CD4-positive, alpha-beta memory T cell (primary cell): ENCODE results near the gene CDC27. TPM values are rescaled to one million over a fixed set of nuclear protein-coding genes. Genes with fewer than 3 reads are reported as not detected.

Source experiments
- CTCF ChIA-PET: fragments of 350-600 bp; sonication (Branson Sonifier 250); formaldehyde crosslinking; loops from one replicate; lab custom pipeline; 2021; ENCODE audit warnings: inconsistent platforms; ENCODE audit not compliant: partially characterized antibody; lab: Charles Lee
- POLR2A ChIA-PET: fragments of 350-600 bp; sonication (Branson Sonifier 250); formaldehyde crosslinking; loops from one replicate; lab custom pipeline; 2021; ENCODE audit not compliant: partially characterized antibody; lab: Charles Lee
- DNase-seq, 5 donors: peaks; one replicate each; pipeline versions ENCODE4 v3.0.0 to v3.0.0-alpha.2; 2020 to 2022; ENCODE audit warnings: mixed read lengths in 1 of 5
- H3K27ac ChIP-seq: one replicate; pipeline ENCODE4 v1.7.0; 2013; ENCODE audit warnings: low read depth, low read length
- H3K27me3 ChIP-seq: 2 replicates; pipeline ENCODE4 v1.7.0; 2013; ENCODE audit warnings: mild to moderate bottlenecking, low read length, moderate library complexity; ENCODE audit not compliant: insufficient read depth
- H3K36me3 ChIP-seq: 2 replicates; pipeline ENCODE4 v1.7.0; 2013; ENCODE audit warnings: mild to moderate bottlenecking, low read length, moderate library complexity; ENCODE audit not compliant: insufficient read depth
- H3K4me1 ChIP-seq: 2 replicates; pipeline ENCODE4 v1.7.0; 2013; ENCODE audit warnings: mild to moderate bottlenecking, low read length, moderate library complexity; ENCODE audit not compliant: insufficient read depth
- H3K4me3 ChIP-seq, 2 donors: one replicate each; pipeline ENCODE4 v1.7.0; 2013; ENCODE audit warnings: low read length in 2 of 2, mild to moderate bottlenecking in 1 of 2
- H3K9me3 ChIP-seq, 2 donors: one replicate each; pipeline ENCODE4 v1.7.0; 2013; ENCODE audit warnings: low read length in 2 of 2, control low read depth in 1 of 2; ENCODE audit not compliant: control insufficient read depth in 1 of 2
- H3K27ac Mint-ChIP-seq, 7 donors: one replicate each; pipeline ENCODE4 v1.8.0; 2020 to 2021; ENCODE audit warnings: mixed read lengths in 7 of 7, mild to moderate bottlenecking in 6 of 7, inconsistent platforms in 3 of 7, moderate library complexity in 3 of 7
- H3K27me3 Mint-ChIP-seq, 2 donors: one replicate each; pipeline ENCODE4 v1.8.0; 2020 to 2021; ENCODE audit warnings: mixed read lengths in 2 of 2
- H3K36me3 Mint-ChIP-seq, 2 donors: one replicate each; pipeline ENCODE4 v1.8.0; 2020 to 2021; ENCODE audit warnings: mixed read lengths in 2 of 2, inconsistent platforms in 1 of 2, mild to moderate bottlenecking in 1 of 2
- H3K4me1 Mint-ChIP-seq, 4 donors: one replicate each; pipeline ENCODE4 v1.8.0; 2020 to 2021; ENCODE audit warnings: mixed read lengths in 4 of 4, mild to moderate bottlenecking in 1 of 4
- H3K4me3 Mint-ChIP-seq, 8 donors: one replicate each; pipeline ENCODE4 v1.8.0; 2020 to 2021; ENCODE audit warnings: mixed read lengths in 8 of 8, mild to moderate bottlenecking in 7 of 8, moderate library complexity in 6 of 8, inconsistent platforms in 3 of 8
- H3K9me3 Mint-ChIP-seq, 8 donors: one replicate each; pipeline ENCODE4 v1.8.0; 2020 to 2021; ENCODE audit warnings: mixed read lengths in 8 of 8, mild to moderate bottlenecking in 5 of 8, inconsistent platforms in 3 of 8, moderate library complexity in 1 of 8
- intact Hi-C: fragments of 100-400 bp; cut with micrococcal nuclease; formaldehyde crosslinking; loops from one replicate; pipeline ENCODE4 v1.15.1; 2023
- polyA plus RNA-seq, 2 donors: library from polyadenylated mRNA; unstranded; fragments of 300-500 nt; fragmentation: Illumina TruSeq; gene quantifications; one replicate each; pipeline ENCODE4 v1.2.3, GENCODE V29; 2021
- total RNA-seq, 2 experiments: library from RNA; stranded (reverse); gene quantifications; one replicate each; pipeline ENCODE4 v1.2.3, GENCODE V29; 2021

CDC27 gene
- total and polyA plus RNA-seq, 4 experiments from 2014 or later: 60.2 to 104 (median 68.8) TPM

DNA sequence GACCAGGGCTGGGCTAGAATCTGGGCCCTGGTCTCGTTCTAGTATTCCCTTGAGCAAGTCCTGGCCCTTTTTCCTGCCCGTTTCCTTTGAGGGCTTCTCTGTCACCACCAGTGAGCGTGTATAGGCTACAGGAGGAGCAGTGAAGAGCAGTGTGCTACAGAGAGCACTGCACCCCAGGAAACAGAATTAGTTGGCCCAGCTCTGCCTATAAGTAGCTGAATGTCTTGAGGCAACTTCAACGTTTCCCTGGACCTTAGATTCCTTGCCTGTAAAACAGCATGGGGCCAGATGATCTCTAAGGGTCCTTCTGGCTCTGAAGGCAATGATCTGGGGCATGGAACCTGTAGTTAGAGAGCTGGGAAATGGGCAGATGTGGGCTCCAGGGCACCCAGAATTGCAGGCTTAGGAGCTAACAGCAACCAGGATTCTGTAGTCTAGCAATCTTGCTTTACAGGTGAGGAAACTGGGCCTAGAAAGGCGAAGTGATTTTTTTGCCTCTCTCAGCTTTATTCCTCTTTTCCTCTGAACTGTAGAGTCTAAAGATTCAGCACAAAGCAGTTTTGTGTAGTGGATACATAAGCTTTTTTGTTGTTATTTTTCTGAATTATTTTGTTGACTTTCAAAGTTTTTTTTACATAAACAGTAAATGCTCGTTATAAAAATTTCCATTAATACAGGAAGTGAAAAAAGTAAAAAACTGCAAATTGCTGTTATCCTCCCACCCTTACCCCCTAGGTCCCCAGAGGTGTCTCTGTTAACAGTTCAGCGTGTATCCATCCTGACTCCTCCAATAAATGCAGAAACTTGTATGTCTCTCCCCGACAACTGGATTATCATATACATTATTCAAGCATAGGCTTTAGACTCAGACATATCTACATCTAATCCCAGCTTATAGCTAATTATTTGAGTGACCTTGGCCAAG lies 18.3 kb upstream of the CDC27 start:
- Histone ChIP-seq H3K36me3 (no peaks in the 10 kb centered on the region), H3K4me3 (no peak overlapping the region), H3K27ac (peak overlapping the region; percentile 21), H3K4me1 (peaks cover 57% of the 10 kb centered on the region), H3K27me3 (no peaks in the 10 kb centered on the region), H3K9me3 (no peaks in the 10 kb centered on the region)
- H3K4me1 Mint-ChIP-seq: peaks cover 41 to 64% (median 51%) of the 10 kb centered on the region in 4 donors
- ChIA-PET POLR2A (interaction anchor here (1.5 to 7.0 kb wide), 4 partner anchors 10 to 442 kb away, joined by 3 to 98 read pairs (median 6); partner anchors contain the start of genes CDC27 and KPNB1), CTCF (interaction anchor here (0.7 to 2.9 kb wide), 7 partner anchors 8 to 409 kb away, joined by 3 to 11 read pairs (median 4); partner anchors contain the start of gene CDC27)
- no peak for DNase-seq
- intact Hi-C loops: no loop called here
- peak overlapping the region in 3 of 8 donors; percentile 32 to 89 (median 41) for H3K4me3 Mint-ChIP-seq
- peak overlapping the region; percentile 88 to 97 (median 94) for H3K27ac Mint-ChIP-seq
- H3K9me3 Mint-ChIP-seq: no peaks in the 10 kb centered on the region
- H3K27me3 Mint-ChIP-seq: no peaks in the 10 kb centered on the region
- no peaks in the 10 kb centered on the region for H3K36me3 Mint-ChIP-seq

- H3K27ac Mint-ChIP-seq: peak overlapping the region; percentile 93 to 97 (median 95)
- H3K27me3 Mint-ChIP-seq: no peaks in the 10 kb centered on the region
- Histone ChIP-seq H3K4me1 (peaks cover 58% of the 10 kb centered on the region), H3K9me3 (no peaks in the 10 kb centered on the region), H3K27ac (peak overlapping the region; percentile 70), H3K36me3 (no peaks in the 10 kb centered on the region), H3K4me3 (peak overlapping the region; percentile 24 to 54), H3K27me3 (no peaks in the 10 kb centered on the region)
- H3K4me1 Mint-ChIP-seq: peaks cover 42 to 67% (median 55%) of the 10 kb centered on the region in 4 donors
- CTCF ChIA-PET: interaction anchor here (1.1 to 2.1 kb wide), 5 partner anchors 12 to 263 kb away, joined by 4 to 7 read pairs (median 4); no protein-coding TSS in a partner anchor
- intact Hi-C loops: loop anchor here (1.0 kb wide), 3 partner anchors 12 to 24 kb away; partner anchors contain the start of gene CDC27
- H3K9me3 Mint-ChIP-seq: no peaks in the 10 kb centered on the region
- H3K36me3 Mint-ChIP-seq: no peaks in the 10 kb centered on the region
- POLR2A ChIA-PET: interaction anchor here (0.7 to 7.0 kb wide), 15 partner anchors 10 to 410 kb away, joined by 3 to 98 read pairs (median 4); partner anchors contain the start of genes CDC27 and EFCAB13
- H3K4me3 Mint-ChIP-seq: peak overlapping the region; percentile 79 to 89 (median 86)
- DNase-seq: peak; percentile 69 to 87 (median 80)
These were observed 16.4 kb upstream of the CDC27 start for GRCh38 chr17:47205419-47205963.

- ChIA-PET POLR2A (interaction anchor here (0.7 to 7.0 kb wide), 17 partner anchors 9 to 411 kb away, joined by 3 to 98 read pairs (median 4); partner anchors contain the start of genes CDC27 and EFCAB13), CTCF (interaction anchor here (1.1 to 2.0 kb wide), 3 partner anchors 16 to 26 kb away, joined by 4 to 7 read pairs (median 5); no protein-coding TSS in a partner anchor)
- H3K9me3 ChIP-seq: no peaks in the 10 kb centered on the region
- no peaks in the 10 kb centered on the region for H3K27me3 Mint-ChIP-seq
- H3K36me3 ChIP-seq: no peaks in the 10 kb centered on the region
- no peaks in the 10 kb centered on the region for H3K36me3 Mint-ChIP-seq
- intact Hi-C loops: loop anchor here (1.0 kb wide), 3 partner anchors 12 to 24 kb away; partner anchors contain the start of gene CDC27
- H3K4me3 Mint-ChIP-seq: peak overlapping the region; percentile 79 to 89 (median 86)
- H3K27me3 ChIP-seq: no peaks in the 10 kb centered on the region
- H3K27ac ChIP-seq: peak overlapping the region; percentile 70
- H3K27ac Mint-ChIP-seq: peak overlapping the region; percentile 93 to 97 (median 95)
- peaks cover 47 to 73% (median 62%) of the 10 kb centered on the region in 4 donors for H3K4me1 Mint-ChIP-seq
- peaks cover 64% of the 10 kb centered on the region for H3K4me1 ChIP-seq
- H3K4me3 ChIP-seq: peak overlapping the region; percentile 24 to 54
- DNase-seq: peak; percentile 45 to 79 (median 48)
- no peaks in the 10 kb centered on the region for H3K9me3 Mint-ChIP-seq
These were observed 15.8 kb upstream of the CDC27 start for GRCh38 chr17:47204722-47205418.

DNA sequence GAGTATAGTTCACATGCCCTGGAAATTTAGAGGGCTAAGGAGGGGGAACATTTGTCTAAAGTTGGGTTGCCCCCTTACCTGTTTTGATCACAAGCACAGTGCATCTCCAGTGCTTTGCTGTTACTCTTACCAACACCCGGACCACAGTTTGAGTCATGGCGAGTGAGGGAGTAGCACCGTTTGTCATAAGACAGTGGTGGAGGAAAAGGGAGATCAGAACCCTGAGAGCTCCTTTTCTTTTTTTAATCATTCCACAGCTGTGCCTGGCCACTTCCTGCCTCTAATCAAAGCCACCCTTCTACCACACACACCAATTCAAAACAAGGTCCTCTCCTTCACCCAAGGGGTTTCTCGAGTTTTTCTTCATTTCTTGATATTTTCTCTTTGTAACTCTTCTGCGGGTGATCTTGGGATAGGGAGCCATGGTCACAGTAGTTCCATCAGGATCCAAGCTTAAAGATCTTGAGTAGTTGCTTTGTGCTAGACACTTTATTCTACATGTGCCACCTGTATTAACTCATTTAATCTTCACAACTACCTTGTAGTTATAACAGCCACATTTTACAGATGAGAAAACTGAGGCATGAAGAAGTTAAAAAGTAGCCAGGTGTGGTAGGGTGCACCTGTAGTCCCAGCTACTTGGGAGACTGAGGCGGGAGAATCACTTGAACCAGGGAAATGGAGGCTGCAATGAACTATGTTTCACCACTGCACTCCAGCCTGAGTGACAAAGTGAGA lies 15.1 kb upstream of the CDC27 start:
- H3K27ac Mint-ChIP-seq: peak overlapping the region; percentile 93 to 97 (median 95)
- no peaks in the 10 kb centered on the region for H3K36me3 Mint-ChIP-seq
- Histone ChIP-seq H3K27me3 (no peaks in the 10 kb centered on the region), H3K36me3 (no peaks in the 10 kb centered on the region), H3K4me3 (peak overlapping the region; percentile 24 to 54), H3K9me3 (no peaks in the 10 kb centered on the region), H3K4me1 (peaks cover 71% of the 10 kb centered on the region), H3K27ac (peak overlapping the region; percentile 70)
- peak; percentile 43 to 84 (median 52) for DNase-seq
- H3K4me1 Mint-ChIP-seq: peaks cover 46 to 75% (median 62%) of the 10 kb centered on the region in 4 donors
- no peaks in the 10 kb centered on the region for H3K9me3 Mint-ChIP-seq
- ChIA-PET CTCF (interaction anchor here (1.1 to 1.3 kb wide), 3 partner anchors 17 to 25 kb away, joined by 3 to 5 read pairs (median 4); no protein-coding TSS in a partner anchor), POLR2A (interaction anchor here (0.7 to 7.0 kb wide), 11 partner anchors 10 to 412 kb away, joined by 3 to 98 read pairs (median 5); partner anchors contain the start of genes CDC27 and EFCAB13)
- H3K4me3 Mint-ChIP-seq: peak overlapping the region in 7 of 8 donors; percentile 82 to 89 (median 87)
- no peaks in the 10 kb centered on the region for H3K27me3 Mint-ChIP-seq
- intact Hi-C loops: no loop called here

DNA sequence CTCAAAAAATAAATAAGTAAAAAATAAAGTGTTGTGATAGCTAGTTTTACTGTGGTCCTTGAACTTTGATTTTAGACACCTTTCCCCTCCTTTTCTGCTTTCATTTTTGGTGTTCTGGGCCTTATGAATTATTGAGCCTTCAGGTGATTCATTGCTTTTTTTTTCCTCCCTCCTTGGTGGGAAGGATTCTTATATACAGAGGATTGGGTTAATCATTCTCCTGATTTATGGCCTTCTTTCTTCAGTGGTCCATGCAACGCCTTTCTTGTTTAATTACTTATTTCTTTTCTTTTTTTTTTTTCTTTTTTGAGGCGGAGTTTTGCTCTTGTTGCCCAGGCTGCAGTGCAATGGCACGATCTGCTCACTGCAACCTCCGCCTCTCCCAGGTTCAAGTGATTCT lies 12.1 kb upstream of the CDC27 start:
- H3K27ac ChIP-seq: no peak overlapping the region
- no peak for DNase-seq
- no peaks in the 10 kb centered on the region for H3K27me3 Mint-ChIP-seq
- H3K4me1 Mint-ChIP-seq: peaks cover 37 to 48% (median 41%) of the 10 kb centered on the region in 4 donors
- H3K27me3 ChIP-seq: no peaks in the 10 kb centered on the region
- ChIA-PET CTCF (interaction anchor here (1.2 to 1.6 kb wide), 2 partner anchors 10 to 28 kb away, joined by 3 read pairs; no protein-coding TSS in a partner anchor), POLR2A (interaction anchor here (0.5 to 1.1 kb wide), 2 partner anchors 12 to 198 kb away, joined by 3 to 4 read pairs; partner anchors contain the start of gene CDC27)
- H3K36me3 ChIP-seq: no peaks in the 10 kb centered on the region
- no peak overlapping the region for H3K4me3 ChIP-seq
- no peaks in the 10 kb centered on the region for H3K9me3 ChIP-seq
- peak overlapping the region in 1 of 7 donors; percentile 42 for H3K27ac Mint-ChIP-seq
- H3K36me3 Mint-ChIP-seq: no peaks in the 10 kb centered on the region
- H3K9me3 Mint-ChIP-seq: no peaks in the 10 kb centered on the region
- peaks cover 42% of the 10 kb centered on the region for H3K4me1 ChIP-seq
- H3K4me3 Mint-ChIP-seq: no peak overlapping the region
- intact Hi-C loops: no loop called here

DNA sequence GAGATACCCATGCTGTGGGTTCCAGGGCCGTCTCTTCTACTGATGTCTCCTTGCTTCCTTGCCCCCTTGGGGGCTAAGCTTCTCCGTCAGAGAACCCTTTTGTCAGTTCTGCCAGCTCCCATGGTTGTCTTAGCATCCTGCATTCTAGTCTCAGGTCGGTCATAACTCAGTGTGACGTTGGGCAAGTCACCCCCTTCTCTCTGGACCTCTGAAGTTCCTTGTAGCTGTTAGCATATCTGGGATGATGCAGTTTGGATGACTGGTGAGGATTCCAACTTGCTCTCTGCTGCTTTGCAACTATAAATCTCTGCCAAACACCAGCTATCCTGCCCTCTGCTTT lies 11.2 kb upstream of the CDC27 start:
- POLR2A ChIA-PET: interaction anchor here (1.5 kb wide), 1 partner anchor 11 kb away, joined by 7 read pairs; the partner anchor contains the start of gene CDC27
- H3K9me3 ChIP-seq: no peaks in the 10 kb centered on the region
- peaks cover 30 to 40% (median 33%) of the 10 kb centered on the region in 4 donors for H3K4me1 Mint-ChIP-seq
- no peak overlapping the region for H3K4me3 ChIP-seq
- no peaks in the 10 kb centered on the region for H3K36me3 ChIP-seq
- intact Hi-C loops: no loop called here
- H3K27me3 ChIP-seq: no peaks in the 10 kb centered on the region
- H3K9me3 Mint-ChIP-seq: no peaks in the 10 kb centered on the region
- peak overlapping the region in 1 of 8 donors; percentile 13 for H3K4me3 Mint-ChIP-seq
- peaks cover 0 to 1% of the 10 kb centered on the region in 2 donors for H3K27me3 Mint-ChIP-seq
- no peaks in the 10 kb centered on the region for H3K36me3 Mint-ChIP-seq
- no peak for DNase-seq
- CTCF ChIA-PET: interaction anchor here (1.2 kb wide), 1 partner anchor 9 kb away, joined by 3 read pairs; no protein-coding TSS in a partner anchor
- H3K27ac ChIP-seq: no peak overlapping the region
- H3K27ac Mint-ChIP-seq: peak overlapping the region in 5 of 7 donors; percentile 40 to 71 (median 48)
- H3K4me1 ChIP-seq: peaks cover 33% of the 10 kb centered on the region
